Measurements from ENCODE around the gene SPATA17. TPM values are rescaled to one million over a fixed set of nuclear protein-coding genes. Genes with fewer than 3 reads are reported as not detected.
"Not testable (repeated sequence)": the region's sequence is repeated elsewhere in the genome, so short reads cannot be mapped to it uniquely, and the experiment has no call there.

SPATA17 gene
- total RNA-seq, 2 donors from 2014 or later, result 9.3 TPM; not detected in 1

- no peaks in the 10 kb centered on the region for H3K4me1 ChIP-seq (ENCODE audit: control insufficient read depth in 1 of 2, low read depth in 2 of 2)
- H3K27ac ChIP-seq, result no peak overlapping the region
- H3K9me3 ChIP-seq, result no peaks in the 10 kb centered on the region
- DNase-seq (ENCODE audit: low spot score), result no peak
- no peak for TF ChIP-seq CTCF (IDR thresholded peaks at IDR 0.05)
- no peak for ATAC-seq (ENCODE audit: insufficient number of reproducible peaks, low FRiP score, low read depth)
- H3K27me3 ChIP-seq (replicated peaks; ENCODE audit: insufficient read depth), result no peaks in the 10 kb centered on the region
- H3K4me3 ChIP-seq, result no peak overlapping the region
- no peaks in the 10 kb centered on the region for H3K36me3 ChIP-seq
Measured at GRCh38 chr1:217673387-217673786, 42.2 kb downstream of the SPATA17 start.

DNA sequence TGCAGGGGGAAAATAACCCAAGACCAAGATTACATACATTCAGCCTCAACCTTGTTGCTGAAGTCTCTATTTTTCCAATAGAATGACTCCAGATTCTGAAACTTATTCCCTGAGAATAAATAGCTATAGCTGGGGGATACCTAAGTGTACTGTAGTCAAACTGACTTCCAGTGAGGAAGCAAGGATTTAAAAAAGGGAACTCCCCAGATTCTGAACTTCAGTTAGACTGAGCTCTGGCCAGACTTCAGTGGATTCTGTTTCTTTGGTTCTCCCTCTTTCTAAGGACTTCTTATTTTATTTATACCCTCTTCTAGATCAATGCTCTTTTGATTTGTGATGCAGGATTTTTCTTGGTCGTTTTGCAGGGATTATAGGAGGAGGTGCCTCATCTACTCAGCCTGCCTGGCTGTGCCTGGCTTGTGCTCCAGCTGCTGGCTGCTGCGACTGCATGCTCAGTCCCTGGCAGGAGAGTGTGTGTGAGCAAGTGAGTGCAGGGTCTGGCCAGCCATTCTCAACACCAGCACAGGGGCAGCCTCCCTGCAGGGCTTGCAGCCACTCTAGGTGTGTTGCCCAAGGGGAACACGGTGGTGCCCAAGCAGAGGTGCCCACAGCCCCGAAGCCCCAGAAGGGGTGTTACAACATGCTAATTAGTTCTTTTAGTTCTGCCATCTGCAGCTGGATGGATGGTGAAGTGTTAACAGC, 43.0 kb downstream of the SPATA17 start:
- H3K9me3 ChIP-seq, result no peaks in the 10 kb centered on the region
- TF ChIP-seq CTCF (IDR thresholded peaks at IDR 0.05), result no peak
- no peak overlapping the region for H3K4me3 ChIP-seq
- H3K27ac ChIP-seq, result no peak overlapping the region
- H3K27me3 ChIP-seq (replicated peaks; ENCODE audit: insufficient read depth), result no peaks in the 10 kb centered on the region
- ATAC-seq (ENCODE audit: insufficient number of reproducible peaks, low FRiP score, low read depth) (no peak), DNase-seq (ENCODE audit: low spot score) (no peak)
- H3K36me3 ChIP-seq, result no peaks in the 10 kb centered on the region
- H3K4me1 ChIP-seq (ENCODE audit: control insufficient read depth in 1 of 2, low read depth in 2 of 2), result no peaks in the 10 kb centered on the region

GRCh38 chr1:217681806-217682205, 50.7 kb downstream of the SPATA17 start:
- H3K4me3 ChIP-seq, result no peak overlapping the region
- DNase-seq (ENCODE audit: low spot score) (no peak), ATAC-seq (ENCODE audit: insufficient number of reproducible peaks, low FRiP score, low read depth) (no peak)
- no peaks in the 10 kb centered on the region for H3K36me3 ChIP-seq
- H3K9me3 ChIP-seq, result no peaks in the 10 kb centered on the region
- no peak for TF ChIP-seq CTCF (IDR thresholded peaks at IDR 0.05)
- H3K4me1 ChIP-seq (ENCODE audit: control insufficient read depth in 1 of 2, low read depth in 2 of 2), result no peaks in the 10 kb centered on the region
- H3K27me3 ChIP-seq (replicated peaks; ENCODE audit: insufficient read depth), result no peaks in the 10 kb centered on the region
- no peak overlapping the region for H3K27ac ChIP-seq

GRCh38 chr1:217687511-217687910, 56.4 kb downstream of the SPATA17 start:
- Histone ChIP-seq H3K27me3 (replicated peaks; ENCODE audit: insufficient read depth) (no peaks in the 10 kb centered on the region), H3K4me1 (ENCODE audit: control insufficient read depth in 1 of 2, low read depth in 2 of 2) (no peaks in the 10 kb centered on the region), H3K4me3 (no peak overlapping the region), H3K27ac (no peak overlapping the region), H3K36me3 (no peaks in the 10 kb centered on the region), H3K9me3 (no peaks in the 10 kb centered on the region)
- TF ChIP-seq CTCF (IDR thresholded peaks at IDR 0.05), result no peak
- no peak for DNase-seq (ENCODE audit: low spot score)
- ATAC-seq (ENCODE audit: insufficient number of reproducible peaks, low FRiP score, low read depth), result no peak

GRCh38 chr1:217696140-217696539, 65.0 kb downstream of the SPATA17 start:
- not testable (repeated sequence) for ATAC-seq (ENCODE audit: insufficient number of reproducible peaks, low FRiP score, low read depth); DNase-seq (ENCODE audit: low spot score); H3K4me1 ChIP-seq (ENCODE audit: control insufficient read depth in 1 of 2, low read depth in 2 of 2); H3K36me3 ChIP-seq; H3K4me3 ChIP-seq; H3K9me3 ChIP-seq; H3K27ac ChIP-seq; H3K27me3 ChIP-seq (replicated peaks; ENCODE audit: insufficient read depth)

- H3K27me3 ChIP-seq (replicated peaks; ENCODE audit: insufficient read depth), result no peaks in the 10 kb centered on the region
- DNase-seq (ENCODE audit: low spot score) (no peak), ATAC-seq (ENCODE audit: insufficient number of reproducible peaks, low FRiP score, low read depth) (no peak)
- no peak overlapping the region for H3K27ac ChIP-seq
- no peaks in the 10 kb centered on the region for H3K36me3 ChIP-seq
- H3K9me3 ChIP-seq, result no peaks in the 10 kb centered on the region
- no peaks in the 10 kb centered on the region for H3K4me1 ChIP-seq (ENCODE audit: control insufficient read depth in 1 of 2, low read depth in 2 of 2)
- no peak for TF ChIP-seq CTCF (IDR thresholded peaks at IDR 0.05)
- H3K4me3 ChIP-seq, result no peak overlapping the region
Measured at GRCh38 chr1:217703326-217703725, 72.2 kb downstream of the SPATA17 start.

Data from thoracic aorta (tissue), 2 donors.